Hepatocyte (in vitro differentiated cells): ENCODE results near the gene ACCSL. TPM values are rescaled to one million over a fixed set of nuclear protein-coding genes. Genes with fewer than 3 reads are reported as not detected.

Experiments
- DNase-seq: peaks from one replicate; pipeline ENCODE4 v3.0.0-alpha.2; 2016; ENCODE audit warnings: low spot score
- H2AFZ ChIP-seq: fragments of 200-600 bp; sonication (generic); 2 replicates; pipeline ENCODE4 v1.6.0; 2016; ENCODE audit warnings: antibody characterized with exemption, mild to moderate bottlenecking
- H3K27ac ChIP-seq: fragments of 200-600 bp; sonication (generic); 2 replicates; pipeline ENCODE4 v1.5.1; 2016; ENCODE audit warnings: mild to moderate bottlenecking
- H3K27me3 ChIP-seq: fragments of 200-600 bp; sonication (generic); 2 replicates; pipeline ENCODE4 v1.6.1; 2016
- H3K36me3 ChIP-seq: fragments of 200-600 bp; sonication (generic); replicated peaks from 2 replicates; pipeline ENCODE4 v1.5.1; 2016; ENCODE audit warnings: low read depth; ENCODE audit not compliant: insufficient read depth
- H3K4me1 ChIP-seq: fragments of 200-600 bp; sonication (generic); 2 replicates; pipeline ENCODE4 v1.5.1; 2016; ENCODE audit warnings: mild to moderate bottlenecking, moderate library complexity; ENCODE audit not compliant: insufficient read depth
- H3K4me2 ChIP-seq: fragments of 200-600 bp; sonication (generic); 2 replicates; pipeline ENCODE4 v1.6.0; 2016
- H3K4me3 ChIP-seq: fragments of 200-600 bp; sonication (generic); 2 replicates; pipeline ENCODE4 v1.5.1; 2016; ENCODE audit warnings: mild to moderate bottlenecking
- H3K79me2 ChIP-seq: fragments of 200-600 bp; sonication (generic); 2 replicates; pipeline ENCODE4 v1.6.0; 2017; ENCODE audit warnings: mild to moderate bottlenecking
- H3K9me2 ChIP-seq: fragments of 200-600 bp; sonication (generic); replicated peaks from 2 replicates; pipeline ENCODE4 v1.6.0; 2017; ENCODE audit warnings: mild to moderate bottlenecking; ENCODE audit not compliant: insufficient read depth
- H3K9me3 ChIP-seq: fragments of 200-600 bp; sonication (generic); 2 replicates; pipeline ENCODE4 v1.5.1; 2016; ENCODE audit warnings: low read depth, mild to moderate bottlenecking
- H4K20me1 ChIP-seq: fragments of 200-600 bp; sonication (generic); 2 replicates; pipeline ENCODE4 v1.6.0; 2016; ENCODE audit warnings: mild to moderate bottlenecking; ENCODE audit not compliant: insufficient read depth, poor library complexity, severe bottlenecking
- CTCF ChIP-seq: fragments of 200-600 bp; sonication (generic); IDR thresholded peaks from 2 replicates; pipeline ENCODE4 v1.5.1; 2016; ENCODE audit warnings: antibody characterized with exemption, mild to moderate bottlenecking; ENCODE audit not compliant: poor library complexity
- EZH2 ChIP-seq: fragments of 200-600 bp; sonication (generic); IDR thresholded peaks from 2 replicates; pipeline ENCODE4 v1.6.1; 2016; ENCODE audit warnings: antibody characterized with exemption, mild to moderate bottlenecking, borderline replicate concordance
- EZH2phosphoT487 ChIP-seq: fragments of 200-600 bp; sonication (generic); IDR thresholded peaks from one replicate; pipeline ENCODE4 v1.6.1; 2018; ENCODE audit warnings: antibody characterized with exemption, mild to moderate bottlenecking, low read depth, moderate library complexity; ENCODE audit not compliant: unreplicated experiment, severe bottlenecking
- whole genome bisulfite sequencing: methylation state at CpG from one replicate; pipeline ENCODE4 v1.1.6; 2016; ENCODE audit warnings: low lambda C conversion rate; ENCODE audit errors: missing lambda C conversion rate; 5-methylcytosine and 5-hydroxymethylcytosine counted together
- polyA plus RNA-seq: library from polyadenylated mRNA; unstranded; fragments of >200 nt; fragmentation: Nextera tagmentation; extraction: Ambion mirVana; gene quantifications from 2 replicates; pipeline ENCODE4 v1.2.1, GENCODE V29; 2016
- total RNA-seq: library from RNA; depleted of rRNA; stranded (reverse); fragments of >200 nt; gene quantifications from 2 replicates; pipeline ENCODE4 v1.2.3, GENCODE V29; 2014

Gene ACCSL
- total and polyA plus RNA-seq, 2 experiments from 2014 or later = not detected

- no peak for DNase-seq
- TF ChIP-seq EZH2phosphoT487 (no peak), EZH2 (no peak), CTCF (no peak)
- 90% methylated on average over 1 of the region's 1 CpG for WGBS
Observed at GRCh38 chr11:44028401-44028800, 19.4 kb upstream of the ACCSL start.

GRCh38 chr11:44028816-44029506, 18.8 kb upstream of the ACCSL start:
- Histone ChIP-seq H3K4me1 (peaks cover 5% of the 10 kb centered on the region), H3K9me2 (no peaks in the 10 kb centered on the region), H2AFZ (no peak overlapping the region), H3K4me3 (no peak overlapping the region), H3K27me3 (no peaks in the 10 kb centered on the region), H3K79me2 (no peaks in the 10 kb centered on the region), H3K27ac (no peak overlapping the region), H3K9me3 (no peaks in the 10 kb centered on the region), H4K20me1 (no peaks in the 10 kb centered on the region), H3K4me2 (no peak overlapping the region), H3K36me3 (no peaks in the 10 kb centered on the region)
- no peak for TF ChIP-seq EZH2phosphoT487
- TF ChIP-seq EZH2 = no peak
- no peak for TF ChIP-seq CTCF
- 65% methylated on average over 3 of the region's 3 CpGs for WGBS
- DNase-seq = no peak

More at GRCh38 chr11:44028401-44028800, 19.4 kb upstream of the ACCSL start:
- Histone ChIP-seq H4K20me1 (no peaks in the 10 kb centered on the region), H3K79me2 (no peaks in the 10 kb centered on the region), H3K4me3 (no peak overlapping the region), H3K9me2 (no peaks in the 10 kb centered on the region), H3K9me3 (no peaks in the 10 kb centered on the region), H3K27me3 (no peaks in the 10 kb centered on the region), H2AFZ (no peak overlapping the region), H3K4me2 (no peak overlapping the region), H3K4me1 (peaks cover 5% of the 10 kb centered on the region), H3K27ac (no peak overlapping the region), H3K36me3 (no peaks in the 10 kb centered on the region)

- no peak overlapping the region for H3K4me3 ChIP-seq
- peaks cover 5% of the 10 kb centered on the region for H3K4me1 ChIP-seq
- no peaks in the 10 kb centered on the region for H3K36me3 ChIP-seq
- H3K27ac ChIP-seq = peak overlapping the region; percentile 31
- H3K79me2 ChIP-seq = no peaks in the 10 kb centered on the region
- H3K27me3 ChIP-seq = no peaks in the 10 kb centered on the region
- no peak overlapping the region for H3K4me2 ChIP-seq
- H2AFZ ChIP-seq = no peak overlapping the region
- TF ChIP-seq EZH2 = no peak
- no peak for TF ChIP-seq CTCF
- TF ChIP-seq EZH2phosphoT487 = no peak
- H3K9me3 ChIP-seq = no peaks in the 10 kb centered on the region
- no peaks in the 10 kb centered on the region for H3K9me2 ChIP-seq
- no peak for DNase-seq
- 89% methylated on average over 1 of the region's 1 CpG for WGBS
- no peaks in the 10 kb centered on the region for H4K20me1 ChIP-seq
Observed at GRCh38 chr11:44029507-44029845, 18.3 kb upstream of the ACCSL start.
